Naive B cell (primary cell): Measurements from ENCODE around the gene RNF121. TPM values are rescaled to one million over a fixed set of nuclear protein-coding genes. Genes with fewer than 3 reads are reported as not detected.

Source experiments
- ATAC-seq, 2 donors: fragments of 150-1000 bp; cut with Tn5 transposase; 2 replicates each; pipeline ENCODE4 v1.10.0; 2021; ENCODE audit warnings: low read depth in 2 of 2, mild to moderate bottlenecking in 2 of 2, moderate library complexity in 2 of 2
- DNase-seq: peaks from one replicate; pipeline ENCODE4 v3.0.0; 2022
- H3K27ac Mint-ChIP-seq, 6 donors: one replicate each; pipeline ENCODE4 v1.8.0; 2020 to 2022; ENCODE audit warnings: mild to moderate bottlenecking in 6 of 6, mixed read lengths in 6 of 6, moderate library complexity in 5 of 6, inconsistent platforms in 2 of 6
- H3K27me3 Mint-ChIP-seq, 3 donors: one replicate each; pipeline ENCODE4 v1.8.0; 2021 to 2022; ENCODE audit warnings: mixed read lengths in 3 of 3, mild to moderate bottlenecking in 1 of 3
- H3K36me3 Mint-ChIP-seq, 2 donors: one replicate each; pipeline ENCODE4 v1.8.0; 2020 to 2022; ENCODE audit warnings: mixed read lengths in 2 of 2, inconsistent platforms in 1 of 2, mild to moderate bottlenecking in 1 of 2
- H3K4me1 Mint-ChIP-seq, 3 donors: one replicate each; pipeline ENCODE4 v1.8.0; 2020 to 2022; ENCODE audit warnings: mixed read lengths in 3 of 3, inconsistent platforms in 1 of 3, mild to moderate bottlenecking in 1 of 3, moderate library complexity in 1 of 3
- H3K4me3 Mint-ChIP-seq, 8 donors: one replicate each; pipeline ENCODE4 v1.8.0; 2020 to 2022; ENCODE audit warnings: mild to moderate bottlenecking in 8 of 8, mixed read lengths in 8 of 8, moderate library complexity in 8 of 8, inconsistent platforms in 2 of 8
- H3K9me3 Mint-ChIP-seq, 7 donors: one replicate each; pipeline ENCODE4 v1.8.0; 2020 to 2022; ENCODE audit warnings: mixed read lengths in 7 of 7, mild to moderate bottlenecking in 5 of 7, inconsistent platforms in 2 of 7, moderate library complexity in 1 of 7
- polyA plus RNA-seq, 6 donors: library from polyadenylated mRNA; unstranded; fragments of 300-500 nt; fragmentation: Illumina TruSeq; gene quantifications; one replicate each; pipeline ENCODE4 v1.2.3, GENCODE V29; 2021; ENCODE audit warnings: low read depth in 6 of 6

The RNF121 gene
- polyA plus RNA-seq, 6 donors from 2014 or later = 6.5 to 11.3 (median 9.2) TPM

- no peaks in the 10 kb centered on the region for H3K27me3 Mint-ChIP-seq
- peaks cover 20 to 28% of the 10 kb centered on the region in 2 donors for H3K36me3 Mint-ChIP-seq
- no peak for ATAC-seq
- H3K4me3 Mint-ChIP-seq = no peak overlapping the region
- DNase-seq = no peak
- peak overlapping the region in 2 of 6 donors; percentile 32 to 65 for H3K27ac Mint-ChIP-seq
- no peaks in the 10 kb centered on the region for H3K9me3 Mint-ChIP-seq
- peaks cover 0 to 3% (median 0%) of the 10 kb centered on the region in 3 donors for H3K4me1 Mint-ChIP-seq
These were observed 11.2 kb upstream of the RNF121 start for GRCh38 chr11:71917646-71918140.

DNA sequence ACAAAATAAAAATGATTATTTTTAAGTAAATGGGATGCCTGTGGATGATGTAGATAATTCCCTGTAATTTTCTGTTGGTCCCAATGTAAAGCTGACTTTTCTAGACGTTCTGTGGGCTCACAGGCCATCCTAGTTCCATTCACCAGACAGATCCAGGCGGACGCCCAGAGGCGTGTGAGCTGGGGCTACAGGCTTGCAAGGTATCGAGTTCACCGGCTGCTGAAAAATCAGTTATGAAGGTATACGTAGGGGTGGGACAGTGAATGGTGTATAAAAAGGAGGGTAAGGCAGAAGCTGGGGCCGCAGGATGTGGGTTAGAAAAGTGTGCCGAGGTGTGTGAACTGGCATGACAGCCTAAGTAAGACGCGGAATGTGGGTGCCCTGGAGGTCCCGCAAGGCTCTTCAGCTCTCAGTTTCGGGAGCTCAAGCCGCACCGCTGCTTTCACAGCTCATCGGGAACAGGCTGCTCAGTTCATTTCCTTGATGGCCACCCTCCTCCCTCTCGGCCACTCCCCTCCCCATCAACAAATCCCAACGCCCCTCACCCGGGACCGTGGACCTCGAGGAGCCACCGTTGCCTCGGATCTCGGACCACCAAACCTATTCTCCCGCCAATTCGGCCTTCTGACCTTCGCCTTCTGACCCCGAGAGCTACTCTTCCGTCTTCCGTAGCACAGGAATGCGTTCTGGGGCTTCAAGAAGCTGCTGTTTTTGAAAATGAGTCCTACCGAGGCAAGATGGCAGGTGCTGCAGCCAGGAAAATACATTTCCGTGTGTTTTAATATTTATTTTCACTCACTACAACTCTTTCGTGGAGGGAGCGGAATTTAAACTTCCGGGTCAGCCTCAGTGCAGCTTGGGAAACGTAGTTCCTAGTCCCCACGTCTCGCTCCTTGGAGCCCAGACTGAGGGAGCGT lies 768 bp upstream of the RNF121 start, which contains the start of gene XNDC1N:
TSS of gene XNDC1N (minus strand) at position 775 of the 917 bp plus-strand sequence. CDS start 5,241 bp downstream, outside the sequence.
- peak within 1 kb of the TSS; percentile 93 to 99 (median 98) for H3K4me3 Mint-ChIP-seq
- H3K9me3 Mint-ChIP-seq = no peaks in the 10 kb centered on the region
- H3K4me1 Mint-ChIP-seq = peaks cover 36 to 48% (median 41%) of the 10 kb centered on the region in 3 donors
- ATAC-seq = peak; percentile 81 to 82
- DNase-seq = no peak
- H3K36me3 Mint-ChIP-seq = peaks cover 0 to 9% of the 10 kb centered on the region in 2 donors
- no peaks in the 10 kb centered on the region for H3K27me3 Mint-ChIP-seq
- H3K27ac Mint-ChIP-seq = peak within 1 kb of the TSS; percentile 96 to 99 (median 98)

- peaks cover 46 to 62% (median 51%) of the 10 kb centered on the region in 3 donors for H3K4me1 Mint-ChIP-seq
- H3K4me3 Mint-ChIP-seq = peak overlapping the region; percentile 93 to 99 (median 98)
- ATAC-seq (no peak), DNase-seq (no peak)
- peak overlapping the region in 4 of 6 donors; percentile 8 to 98 (median 98) for H3K27ac Mint-ChIP-seq
- H3K9me3 Mint-ChIP-seq = no peaks in the 10 kb centered on the region
- no peaks in the 10 kb centered on the region for H3K27me3 Mint-ChIP-seq
- peaks cover 0 to 9% of the 10 kb centered on the region in 2 donors for H3K36me3 Mint-ChIP-seq
These were observed 645 bp downstream of the RNF121 start for GRCh38 chr11:71929491-71929890.

GRCh38 chr11:71930556-71931244 lies 1.9 kb downstream of the RNF121 start:
- peak overlapping the region in 1 of 6 donors; percentile 98 for H3K27ac Mint-ChIP-seq
- no peaks in the 10 kb centered on the region for H3K27me3 Mint-ChIP-seq
- H3K4me3 Mint-ChIP-seq = peak overlapping the region; percentile 71 to 98 (median 98)
- H3K9me3 Mint-ChIP-seq = no peaks in the 10 kb centered on the region
- peaks cover 0 to 9% of the 10 kb centered on the region in 2 donors for H3K36me3 Mint-ChIP-seq
- DNase-seq = no peak
- no peak for ATAC-seq
- H3K4me1 Mint-ChIP-seq = peaks cover 48 to 68% (median 54%) of the 10 kb centered on the region in 3 donors

- peak overlapping the region in 1 of 6 donors; percentile 9 for H3K27ac Mint-ChIP-seq
- H3K36me3 Mint-ChIP-seq = peaks cover 0 to 9% of the 10 kb centered on the region in 2 donors
- ATAC-seq (no peak), DNase-seq (no peak)
- peak overlapping the region in 2 of 8 donors; percentile 10 to 93 for H3K4me3 Mint-ChIP-seq
- H3K4me1 Mint-ChIP-seq = peaks cover 48 to 68% (median 54%) of the 10 kb centered on the region in 3 donors
- H3K9me3 Mint-ChIP-seq = no peaks in the 10 kb centered on the region
- no peaks in the 10 kb centered on the region for H3K27me3 Mint-ChIP-seq
These were observed 2.4 kb downstream of the RNF121 start for GRCh38 chr11:71931245-71931602.

DNA sequence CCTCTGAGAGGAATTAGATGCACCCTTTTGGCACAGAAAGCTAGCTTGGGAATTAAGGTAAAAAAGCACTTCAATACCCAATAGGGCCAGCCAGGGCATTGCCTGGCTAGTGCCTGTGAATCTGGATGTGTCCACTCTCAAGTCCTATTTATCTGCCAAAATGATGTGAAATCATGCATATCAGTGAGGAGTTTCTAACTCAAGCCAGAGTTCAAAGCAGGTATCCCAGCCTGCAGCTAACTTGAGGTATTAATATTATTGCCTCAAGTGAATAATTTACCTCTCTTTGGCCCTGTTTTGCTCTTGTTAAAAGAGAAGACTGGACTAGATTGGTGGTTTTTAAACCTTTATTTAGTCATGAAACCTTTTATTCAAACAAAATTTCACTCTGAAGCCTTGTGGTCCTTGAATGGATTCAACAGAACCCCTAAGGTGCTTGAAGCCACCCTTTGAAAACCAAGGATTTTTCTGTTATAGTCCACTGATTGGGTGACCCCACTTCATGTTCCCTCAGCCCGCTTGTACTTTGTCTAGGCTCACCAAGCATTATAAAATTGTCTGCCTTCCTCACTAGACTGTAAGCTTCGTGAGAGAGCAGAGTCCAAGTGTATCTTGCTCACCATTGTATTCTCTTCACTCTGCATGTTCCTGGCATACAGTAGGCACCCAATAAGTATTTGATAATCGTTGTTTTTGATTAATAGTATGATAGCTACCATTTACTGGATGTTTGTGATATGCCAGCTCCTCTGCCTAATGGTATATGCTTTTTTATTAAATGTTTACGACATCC lies 4.5 kb downstream of the RNF121 start:
- no peaks in the 10 kb centered on the region for H3K27me3 Mint-ChIP-seq
- no peak for ATAC-seq
- H3K27ac Mint-ChIP-seq = peak overlapping the region in 3 of 6 donors; percentile 87 to 95 (median 91)
- no peaks in the 10 kb centered on the region for H3K9me3 Mint-ChIP-seq
- no peak for DNase-seq
- peaks cover 4 to 5% of the 10 kb centered on the region in 2 donors for H3K36me3 Mint-ChIP-seq
- H3K4me1 Mint-ChIP-seq = peaks cover 44 to 59% (median 46%) of the 10 kb centered on the region in 3 donors
- H3K4me3 Mint-ChIP-seq = no peak overlapping the region

DNA sequence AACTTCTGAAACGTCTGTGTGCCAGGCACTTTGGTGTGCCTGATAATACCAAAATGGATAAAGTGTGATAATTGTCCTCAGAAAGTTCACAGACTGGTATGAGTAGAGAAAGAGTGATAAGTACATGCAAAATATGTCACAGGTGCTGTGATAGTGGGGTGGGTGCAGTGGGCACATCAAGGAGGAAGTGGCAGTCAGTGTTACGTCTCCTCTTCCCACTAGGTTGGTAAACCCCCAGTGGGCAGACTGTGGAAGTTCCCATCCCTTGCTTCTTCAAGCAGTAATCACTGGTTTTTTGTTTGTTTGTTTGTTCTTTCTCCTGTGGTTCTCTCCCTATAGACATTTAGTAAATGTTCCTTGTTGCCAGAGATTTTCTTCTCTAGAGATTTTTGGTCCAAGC lies 5.4 kb downstream of the RNF121 start:
- peak overlapping the region in 4 of 8 donors; percentile 1 to 69 (median 29) for H3K4me3 Mint-ChIP-seq
- peaks cover 0 to 4% of the 10 kb centered on the region in 2 donors for H3K36me3 Mint-ChIP-seq
- H3K4me1 Mint-ChIP-seq = peaks cover 35 to 53% (median 37%) of the 10 kb centered on the region in 3 donors
- ATAC-seq (peak; percentile 99 to 100), DNase-seq (peak; percentile 36)
- no peaks in the 10 kb centered on the region for H3K27me3 Mint-ChIP-seq
- no peaks in the 10 kb centered on the region for H3K9me3 Mint-ChIP-seq
- peak overlapping the region; percentile 25 to 95 (median 88) for H3K27ac Mint-ChIP-seq

DNA sequence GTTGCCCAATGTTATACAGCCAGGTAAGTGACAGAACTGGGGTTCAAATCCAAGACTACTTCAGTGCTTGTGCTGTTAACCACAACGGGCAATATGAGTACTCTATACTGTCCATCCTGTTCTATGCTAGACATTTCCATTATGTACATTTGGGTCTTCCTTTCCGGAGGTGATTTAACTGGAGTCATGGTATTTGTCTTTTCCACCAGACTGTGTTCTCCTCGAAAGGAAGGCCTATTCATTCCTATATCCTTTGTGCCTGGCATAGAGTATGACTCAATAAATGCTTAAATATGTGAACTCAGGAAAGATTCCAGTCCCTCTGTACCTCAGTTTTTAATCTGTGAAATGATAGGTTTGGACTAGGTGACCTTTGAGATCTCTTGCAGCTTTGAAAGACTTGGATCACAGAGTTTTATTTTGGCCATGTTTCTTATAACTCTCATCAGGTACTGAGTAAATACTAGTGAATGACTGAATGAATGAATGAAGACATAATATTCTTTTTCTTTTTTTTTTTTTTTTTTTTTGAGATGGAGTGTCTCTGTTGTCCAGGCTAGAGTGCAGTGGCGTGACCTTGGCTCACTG lies 6.6 kb downstream of the RNF121 start:
- Mint-ChIP-seq H3K36me3 (peaks cover 0 to 4% of the 10 kb centered on the region in 2 donors), H3K4me1 (peaks cover 23 to 43% (median 25%) of the 10 kb centered on the region in 3 donors), H3K4me3 (no peak overlapping the region), H3K9me3 (no peaks in the 10 kb centered on the region), H3K27me3 (no peaks in the 10 kb centered on the region), H3K27ac (peak overlapping the region in 2 of 6 donors; percentile 47 to 87)
- DNase-seq (no peak), ATAC-seq (no peak)

DNA sequence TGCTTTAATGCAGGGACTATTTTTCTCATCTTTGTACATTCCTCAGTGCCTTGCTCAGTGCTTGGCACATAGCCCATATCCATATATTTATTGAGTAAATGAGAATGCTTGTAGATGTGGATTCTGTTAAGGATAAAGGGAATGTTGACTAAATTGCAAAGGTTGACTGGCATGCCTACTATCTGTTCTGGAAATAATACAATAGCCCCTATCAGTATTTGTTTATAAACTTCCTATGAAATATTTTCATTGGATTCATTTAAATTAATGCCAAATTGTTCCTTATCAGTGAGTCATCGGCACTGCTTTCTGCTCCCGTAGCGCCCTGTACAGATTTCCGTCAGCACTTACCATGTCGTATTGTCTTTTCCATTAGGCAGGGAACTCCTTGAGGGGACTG lies 8.0 kb downstream of the RNF121 start:
- Mint-ChIP-seq H3K27ac (peak overlapping the region in 1 of 6 donors; percentile 35), H3K27me3 (no peaks in the 10 kb centered on the region), H3K4me3 (no peak overlapping the region), H3K36me3 (peaks cover 0 to 4% of the 10 kb centered on the region in 2 donors), H3K4me1 (peaks cover 17 to 31% (median 17%) of the 10 kb centered on the region in 3 donors), H3K9me3 (no peaks in the 10 kb centered on the region)
- ATAC-seq (no peak), DNase-seq (no peak)

GRCh38 chr11:71937826-71938225 lies 9.0 kb downstream of the RNF121 start:
- DNase-seq (no peak), ATAC-seq (no peak)
- H3K4me1 Mint-ChIP-seq = peaks cover 14 to 30% (median 17%) of the 10 kb centered on the region in 3 donors
- H3K36me3 Mint-ChIP-seq = peaks cover 0 to 4% of the 10 kb centered on the region in 2 donors
- H3K9me3 Mint-ChIP-seq = no peaks in the 10 kb centered on the region
- H3K4me3 Mint-ChIP-seq = no peak overlapping the region
- no peaks in the 10 kb centered on the region for H3K27me3 Mint-ChIP-seq
- peak overlapping the region in 3 of 6 donors; percentile 5 to 58 (median 24) for H3K27ac Mint-ChIP-seq

- H3K4me1 Mint-ChIP-seq = peaks cover 19 to 26% (median 19%) of the 10 kb centered on the region in 3 donors
- ATAC-seq (no peak), DNase-seq (no peak)
- no peak overlapping the region for H3K27ac Mint-ChIP-seq
- H3K9me3 Mint-ChIP-seq = no peaks in the 10 kb centered on the region
- H3K4me3 Mint-ChIP-seq = no peak overlapping the region
- H3K36me3 Mint-ChIP-seq = peaks cover 0 to 4% of the 10 kb centered on the region in 2 donors
- H3K27me3 Mint-ChIP-seq = no peaks in the 10 kb centered on the region
These were observed 11.8 kb downstream of the RNF121 start for GRCh38 chr11:71940561-71941219.

DNA sequence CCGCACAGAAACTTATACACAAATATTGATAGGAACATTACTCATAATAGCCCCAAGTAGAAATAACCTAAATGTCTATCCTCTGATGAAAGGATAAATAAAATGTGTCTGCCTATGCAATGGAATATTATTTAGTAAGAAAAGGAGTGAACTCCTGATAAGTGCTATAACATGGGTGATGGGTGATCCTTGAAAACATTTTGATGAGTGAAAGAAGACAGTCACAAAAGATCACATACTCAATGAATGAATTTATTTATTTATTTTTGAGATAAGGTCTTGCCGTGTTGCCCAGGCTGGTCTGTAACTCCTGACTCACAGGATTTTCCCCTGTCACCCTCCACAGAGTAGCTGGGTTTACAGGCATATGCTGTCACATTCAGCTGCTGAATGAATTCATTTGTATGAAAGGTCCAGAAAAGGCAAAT lies 17.3 kb downstream of the RNF121 start:
- no peak for DNase-seq
- Mint-ChIP-seq H3K4me3 (peak overlapping the region in 1 of 8 donors; percentile 7), H3K27ac (no peak overlapping the region), H3K27me3 (no peaks in the 10 kb centered on the region), H3K9me3 (no peaks in the 10 kb centered on the region), H3K36me3 (peaks cover 0 to 5% of the 10 kb centered on the region in 2 donors), H3K4me1 (peaks cover 25 to 37% (median 30%) of the 10 kb centered on the region in 3 donors)
- ATAC-seq = no peak
